Endothelial cell of umbilical vein (primary cell): ENCODE data around the gene NACA. TPM values are rescaled to one million over a fixed set of nuclear protein-coding genes. Genes with fewer than 3 reads are reported as not detected.

Experiments used
- BruUV-seq: library from RNA; stranded (reverse); fragments of 400-500 nt; replicated peaks from 2 replicates; lab custom pipeline; 2021; lab: Mats Ljungman, UMichigan
- CTCF ChIA-PET: fragments of 300-600, 350-600 bp; sonication (Branson Sonifier 250); formaldehyde crosslinking; loops from one replicate; lab custom pipeline; 2021; ENCODE audit warnings: antibody characterized with exemption, inconsistent platforms; lab: Charles Lee
- POLR2A ChIA-PET: fragments of 300-600, 350-600 bp; sonication (Branson Sonifier 250); formaldehyde crosslinking; loops from one replicate; lab custom pipeline; 2021; ENCODE audit warnings: antibody characterized with exemption, inconsistent platforms; lab: Charles Lee
- DNase-seq: peaks from one replicate; pipeline ENCODE4 v3.0.0-alpha.2; 2011; ENCODE audit warnings: low read depth, low spot score
- FAIRE-seq: peaks from 2 replicates; lab custom pipeline; 2011; peaks lifted over from hg19 to GRCh38; lab: Jason Lieb, UNC
- H2AFZ ChIP-seq: 2 replicates; pipeline ENCODE4 v1.6.0; 2012; ENCODE audit warnings: low read depth, low read length, control low read depth, inconsistent platforms
- H3K27ac ChIP-seq: 2 replicates; pipeline ENCODE4 v1.5.1; 2011; ENCODE audit warnings: low read depth, mild to moderate bottlenecking, control low read depth, low read length, moderate library complexity; ENCODE audit not compliant: insufficient read depth
- H3K27me3 ChIP-seq, 2 experiments: 2 replicates each; pipeline versions ENCODE4 v1.6.0 to v1.6.1; 2011; ENCODE audit warnings: low read length in 2 of 2, mixed read lengths in 1 of 2; ENCODE audit not compliant: control insufficient read depth in 2 of 2, insufficient read depth in 2 of 2
- H3K36me3 ChIP-seq, 2 experiments: 2 replicates in 1 of 2; 3 replicates in 1 of 2; pipeline ENCODE4 v1.5.1; 2011; ENCODE audit warnings: low read length in 2 of 2, mild to moderate bottlenecking in 1 of 2, moderate library complexity in 1 of 2; ENCODE audit not compliant: control insufficient read depth in 2 of 2, insufficient read depth in 2 of 2; ENCODE audit errors: extremely low read depth in 1 of 2
- H3K4me1 ChIP-seq: 3 replicates; pipeline ENCODE4 v1.5.1; 2011; ENCODE audit warnings: mild to moderate bottlenecking, low read length; ENCODE audit not compliant: control insufficient read depth, insufficient read depth; ENCODE audit errors: extremely low read depth
- H3K4me2 ChIP-seq: 2 replicates; pipeline ENCODE4 v1.6.1; 2011; ENCODE audit warnings: low read length, control low read depth, mixed read lengths; ENCODE audit not compliant: insufficient read depth
- H3K4me3 ChIP-seq, 3 experiments: fragments of 200-600 bp in 1 of 3; sonication (generic), shearing (Covaris generic) in 1 of 3; replicated peaks in 1 of 3; 2 replicates each; pipeline ENCODE4 v1.5.1; 2011 to 2016; ENCODE audit warnings: control low read depth in 3 of 3, low read length in 3 of 3, mild to moderate bottlenecking in 2 of 3, inconsistent platforms in 1 of 3, low read depth in 1 of 3, moderate library complexity in 1 of 3; ENCODE audit not compliant: insufficient read depth in 1 of 3
- H3K79me2 ChIP-seq: 2 replicates; pipeline ENCODE4 v1.6.0; 2012; ENCODE audit warnings: low read length, inconsistent platforms; ENCODE audit not compliant: control insufficient read depth, insufficient read depth
- H3K9ac ChIP-seq: replicated peaks from 2 replicates; pipeline ENCODE3; 2011; ENCODE audit warnings: low read length, control low read depth; ENCODE audit not compliant: insufficient read depth; ENCODE audit errors: extremely low read depth
- H3K9me1 ChIP-seq: replicated peaks from 3 replicates; pipeline ENCODE4 v1.6.0; 2011; ENCODE audit warnings: mild to moderate bottlenecking, low read length; ENCODE audit not compliant: control insufficient read depth, insufficient read depth; ENCODE audit errors: extremely low read depth
- H3K9me3 ChIP-seq: replicated peaks from 2 replicates; pipeline ENCODE4 v1.5.1; 2012; ENCODE audit warnings: low read length, inconsistent platforms; ENCODE audit not compliant: control insufficient read depth, insufficient read depth
- H4K20me1 ChIP-seq: replicated peaks from 2 replicates; pipeline ENCODE3; 2011; ENCODE audit warnings: mild to moderate bottlenecking, low read length; ENCODE audit not compliant: control insufficient read depth, insufficient read depth; ENCODE audit errors: extremely low read depth
- CTCF ChIP-seq, 2 donors: IDR thresholded peaks; 1 replicate in 1 of 2; 2 replicates in 1 of 2; pipeline ENCODE4 v1.5.1; 2011; ENCODE audit warnings: low read length in 2 of 2, mild to moderate bottlenecking in 2 of 2, moderate library complexity in 2 of 2, control low read depth in 1 of 2, inconsistent platforms in 1 of 2, low read depth in 1 of 2; ENCODE audit not compliant: insufficient read depth in 1 of 2; ENCODE audit errors: extremely low read depth in 1 of 2
- EZH2 ChIP-seq: IDR thresholded peaks from 2 replicates; pipeline ENCODE4 v1.6.1; 2012; ENCODE audit warnings: borderline replicate concordance, low read depth, mild to moderate bottlenecking, moderate library complexity, low read length, inconsistent platforms; ENCODE audit not compliant: severe bottlenecking
- FOS ChIP-seq: IDR thresholded peaks from 2 replicates; pipeline ENCODE4 v1.6.1; 2011; ENCODE audit warnings: mild to moderate bottlenecking, low read length, moderate library complexity, borderline replicate concordance; ENCODE audit not compliant: insufficient read depth
- GATA2 ChIP-seq: IDR thresholded peaks from 2 replicates; pipeline ENCODE4 v1.7.0; 2011; ENCODE audit warnings: low read depth, mild to moderate bottlenecking, moderate library complexity, mixed read lengths, low read length; ENCODE audit not compliant: insufficient read length, insufficient read depth
- JUN ChIP-seq: IDR thresholded peaks from 2 replicates; pipeline ENCODE4 v1.6.1; 2011; ENCODE audit warnings: borderline replicate concordance, low read depth; ENCODE audit not compliant: insufficient read length, insufficient read depth
- MYC ChIP-seq: IDR thresholded peaks from one replicate; pipeline ENCODE4 v1.6.1; 2011; ENCODE audit warnings: mild to moderate bottlenecking, low read depth, low read length
- POLR2A ChIP-seq: IDR thresholded peaks from 2 replicates; pipeline ENCODE4 v1.6.1; 2012; ENCODE audit warnings: low read depth, mild to moderate bottlenecking, control low read depth, low read length
- POLR2AphosphoS5 ChIP-seq: IDR thresholded peaks from 2 replicates; pipeline ENCODE4 v1.6.1; 2012; ENCODE audit warnings: low read depth, mild to moderate bottlenecking, control low read depth, low read length, moderate library complexity; ENCODE audit not compliant: insufficient read depth
- dilution Hi-C: fragments of 300-500 bp; cut with MboI; formaldehyde crosslinking; loops from one replicate; pipeline ENCODE4 v1.15.0; 2019; ENCODE audit warnings: low sequenced_read_pairs; ENCODE audit not compliant: extremely low pct_ligation_motif_present
- intact Hi-C: fragments of 100-400 bp; cut with micrococcal nuclease; formaldehyde crosslinking; loops from one replicate; pipeline ENCODE4 v1.10.0; 2022
- polyA plus RNA-seq, 4 experiments: library from polyadenylated mRNA; depleted of rRNA in 3 of 4; stranded (reverse) in 3 of 4; unstranded in 1 of 4; fragments of >200 nt; gene quantifications; 2 replicates each; pipeline versions ENCODE4 v1.2.1 to v1.2.3, GENCODE V29; 2011 to 2012; ENCODE audit warnings: missing spikeins in 1 of 4
- total RNA-seq: library from RNA; stranded (reverse); gene quantifications from 2 replicates; pipeline ENCODE4 v1.2.3, GENCODE V29; 2021
- TF ChIP-seq, protein P1 (sequence below): IDR thresholded peaks from 2 replicates; pipeline ENCODE4 v1.6.1; 2011; ENCODE audit not compliant: insufficient read depth, insufficient read length

NACA gene
- total and polyA plus RNA-seq, 2 donors (not counting 3 experiments of a cell fraction or from before 2014, with no cell fraction given): 260 to 892 TPM

GRCh38 chr12:56684745-56685359, 40.2 kb downstream of the NACA start:
- DNase-seq: peak; percentile 27
- Histone ChIP-seq H3K27ac (peak overlapping the region; percentile 38), H3K4me3 (peak overlapping the region; percentile 6 to 69 (median 14)), H3K4me1 (peaks cover 27% of the 10 kb centered on the region), H3K4me2 (peak overlapping the region; percentile 96), H3K9ac (peak overlapping the region; percentile 60), H3K79me2 (peaks cover 80% of the 10 kb centered on the region), H3K9me1 (no peaks in the 10 kb centered on the region), H3K27me3 (no peaks in the 10 kb centered on the region), H3K9me3 (no peaks in the 10 kb centered on the region), H4K20me1 (peaks cover 4% of the 10 kb centered on the region), H2AFZ (no peak overlapping the region), H3K36me3 (peaks cover 4 to 5% of the 10 kb centered on the region in 2 experiments)
- no TSS peak for BruUV-seq
- TF ChIP-seq JUN (no peak), MYC (no peak), EZH2 (no peak), FOS (no peak), POLR2AphosphoS5 (no peak), POLR2A (no peak), CTCF (IDR thresholded peaks at IDR 0.05; ENCODE audit: extremely low read depth in 1 of 2, insufficient read depth in 1 of 2, low read depth in 1 of 2, low read length in 2 of 2) (no peak), GATA2 (no peak)
- TF ChIP-seq, protein P1, sequence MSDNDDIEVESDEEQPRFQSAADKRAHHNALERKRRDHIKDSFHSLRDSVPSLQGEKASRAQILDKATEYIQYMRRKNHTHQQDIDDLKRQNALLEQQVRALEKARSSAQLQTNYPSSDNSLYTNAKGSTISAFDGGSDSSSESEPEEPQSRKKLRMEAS: no peak
- POLR2A ChIA-PET: interaction anchor here (0.7 kb wide), 1 partner anchor 925 kb away, joined by 8 read pairs; no protein-coding TSS in a partner anchor
- dilution Hi-C loops: no loop called here
- intact Hi-C loops: loop anchor here (5.0 kb wide), 1 partner anchor 402 kb away; the partner anchor contains the start of gene NAB2
- peak; percentile 48 for FAIRE-seq
- CTCF ChIA-PET: interaction anchor here (1.0 to 1.7 kb wide), 5 partner anchors 39 to 439 kb away, joined by 3 to 12 read pairs (median 3); no protein-coding TSS in a partner anchor
